HG03025 (cell line): ENCODE results near the gene KIAA0930.

Source experiments
- ATAC-seq: cut with Tn5 transposase; IDR thresholded peaks from one replicate; pipeline ENCODE4 v1.9.1; 2021; ENCODE audit warnings: mild to moderate bottlenecking, moderate library complexity; ENCODE audit not compliant: unreplicated experiment, low FRiP score

KIAA0930 gene

DNA sequence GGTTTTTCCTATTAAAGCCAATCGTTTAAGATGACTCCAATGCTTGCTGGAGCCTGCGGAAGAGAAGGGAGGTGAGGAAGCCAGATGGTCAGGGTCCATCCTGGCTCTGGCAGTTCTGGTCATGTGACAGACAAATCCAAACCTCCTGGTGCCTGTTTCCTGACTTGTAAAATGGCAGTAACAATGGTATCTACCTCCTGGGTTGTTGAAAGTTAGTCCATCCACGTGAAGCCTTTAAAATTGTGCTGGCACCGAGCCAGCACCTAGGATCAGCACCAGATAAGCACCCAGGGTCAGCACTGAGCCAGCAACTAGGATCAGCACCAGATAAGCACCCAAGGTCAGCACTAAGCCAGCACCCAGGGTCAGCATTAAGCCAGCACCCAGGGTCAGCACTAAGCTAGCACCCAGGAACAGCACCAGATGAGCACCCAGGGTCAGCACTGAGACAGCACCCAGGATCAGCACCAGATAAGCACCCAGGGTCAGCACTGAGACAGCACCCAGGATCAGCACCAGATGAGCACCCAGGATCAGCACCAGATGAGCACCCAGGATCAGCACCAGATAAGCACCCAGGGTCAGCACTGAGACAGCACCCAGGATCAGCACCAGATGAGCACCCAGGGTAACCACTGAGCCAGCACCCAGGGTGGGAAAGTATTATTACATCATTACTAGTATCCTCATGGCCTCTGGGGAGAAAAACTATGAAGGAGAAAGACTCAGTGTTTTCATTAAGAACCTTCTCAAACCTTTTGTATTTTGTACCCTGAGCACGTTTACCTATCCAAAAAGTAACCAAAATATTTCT is 17.2 kb downstream of the KIAA0930 start:
- no peak for ATAC-seq

- no peak for ATAC-seq
Observed at GRCh38 chr22:45221201-45221600, 19.5 kb downstream of the KIAA0930 start.

- no peak for ATAC-seq
Observed at GRCh38 chr22:45218976-45219375, 21.7 kb downstream of the KIAA0930 start.

DNA sequence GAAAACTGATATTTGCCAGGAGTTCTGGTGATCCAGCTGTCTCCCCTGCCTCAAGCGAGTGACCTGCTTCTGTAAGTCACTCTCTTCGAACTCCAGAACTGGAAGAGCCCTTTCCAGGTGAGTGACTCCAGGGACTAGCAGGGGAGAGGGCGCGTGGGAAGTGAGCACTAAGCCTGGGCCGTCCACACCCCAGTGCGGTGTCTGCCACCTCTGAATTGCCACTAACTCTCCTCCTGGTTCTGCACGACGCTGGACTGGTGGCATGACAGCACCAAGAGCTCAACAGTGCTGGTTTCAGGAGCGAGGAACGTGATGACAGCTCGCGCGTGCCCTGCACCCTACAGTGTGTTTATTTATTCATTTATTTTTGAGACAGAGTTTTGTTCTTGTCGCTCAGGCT is 22.9 kb downstream of the KIAA0930 start:
- no peak for ATAC-seq

DNA sequence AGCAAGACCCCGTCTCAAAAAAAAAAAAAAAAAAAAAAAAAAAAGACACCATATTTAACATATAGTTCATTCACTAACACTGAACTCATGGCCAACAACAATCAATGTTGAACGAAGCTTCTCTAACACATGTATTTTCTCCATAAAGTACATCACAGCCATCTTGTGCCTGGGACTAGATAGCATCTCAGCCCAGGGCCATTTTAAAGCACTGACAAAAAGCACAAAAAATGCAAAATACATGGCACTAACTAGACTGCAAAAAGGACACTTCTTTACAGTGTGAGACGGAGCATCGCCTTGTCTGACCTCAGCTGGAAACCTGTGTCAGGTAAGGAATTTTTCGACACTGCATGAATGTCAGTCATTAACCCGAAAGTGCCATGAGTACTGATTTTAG is 23.3 kb downstream of the KIAA0930 start:
- no peak for ATAC-seq

DNA sequence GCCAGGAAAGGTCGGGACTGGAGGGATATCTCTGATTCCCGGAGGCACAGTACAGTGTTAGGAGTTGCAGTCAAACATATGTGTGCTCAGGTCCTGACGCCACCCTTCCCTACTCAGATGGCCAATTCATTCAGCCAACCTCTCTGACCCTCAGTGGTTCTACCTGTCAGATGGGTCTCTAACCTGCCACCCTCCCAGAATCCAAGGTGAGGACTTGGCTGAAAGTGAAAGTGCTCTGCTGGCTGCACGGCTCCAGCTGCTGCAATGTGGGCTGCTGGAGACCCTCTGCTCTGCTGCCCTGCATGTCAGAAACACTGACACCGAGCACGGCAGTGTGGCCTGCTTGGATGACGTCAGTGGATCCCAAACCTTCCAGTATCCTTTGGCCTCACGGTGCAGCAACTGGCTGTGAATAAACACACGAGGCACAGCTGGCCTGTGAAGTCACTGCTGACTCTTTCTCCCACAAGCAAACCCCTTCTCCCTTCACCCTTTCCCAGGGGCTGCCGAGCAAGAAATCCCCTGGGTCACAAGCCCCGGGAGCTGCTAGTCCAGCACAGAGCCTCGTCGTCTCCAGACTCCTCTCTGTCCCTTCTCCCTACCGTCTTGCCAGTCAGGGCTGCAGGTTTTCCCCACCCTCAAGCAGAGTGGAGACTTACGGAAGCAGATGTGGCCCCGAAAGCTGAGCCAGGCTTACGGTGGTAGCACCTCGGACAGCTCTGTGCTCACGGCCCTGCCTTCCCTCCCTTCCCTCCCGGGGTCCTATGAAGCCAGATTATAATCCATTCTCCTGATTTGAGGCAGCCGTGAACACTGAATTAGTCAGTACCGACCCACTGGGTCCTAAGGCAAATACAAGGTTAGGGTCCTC is 24.3 kb downstream of the KIAA0930 start:
- ATAC-seq = no peak

GRCh38 chr22:45212992-45213751 is 27.5 kb downstream of the KIAA0930 start:
- no peak for ATAC-seq

GRCh38 chr22:45212306-45212709 is 28.4 kb downstream of the KIAA0930 start:
- no peak for ATAC-seq

GRCh38 chr22:45211848-45212247 is 28.8 kb downstream of the KIAA0930 start:
- no peak for ATAC-seq

DNA sequence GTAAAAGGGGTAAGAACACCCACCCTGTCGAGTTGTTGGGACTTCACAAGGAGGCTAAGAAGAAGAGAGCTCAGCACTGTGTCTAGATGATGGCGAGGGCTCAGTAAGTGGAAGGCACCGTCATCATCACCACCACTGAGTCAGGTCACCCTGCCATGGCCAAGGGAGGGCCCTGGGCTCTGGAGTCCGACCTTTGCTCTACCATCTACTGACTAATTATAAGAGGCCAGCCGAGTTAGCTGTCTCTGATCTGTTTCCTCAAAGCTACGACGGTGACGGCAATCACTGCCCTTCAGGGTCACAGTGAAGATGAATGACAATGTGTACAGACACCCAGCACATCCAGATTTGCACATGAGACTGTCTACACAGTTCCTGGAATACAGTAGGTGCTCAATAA is 29.3 kb downstream of the KIAA0930 start:
- no peak for ATAC-seq

GRCh38 chr22:45210991-45211390 is 29.7 kb downstream of the KIAA0930 start:
- ATAC-seq = no peak

GRCh38 chr22:45210577-45210976 is 30.1 kb downstream of the KIAA0930 start:
- ATAC-seq = no peak

DNA sequence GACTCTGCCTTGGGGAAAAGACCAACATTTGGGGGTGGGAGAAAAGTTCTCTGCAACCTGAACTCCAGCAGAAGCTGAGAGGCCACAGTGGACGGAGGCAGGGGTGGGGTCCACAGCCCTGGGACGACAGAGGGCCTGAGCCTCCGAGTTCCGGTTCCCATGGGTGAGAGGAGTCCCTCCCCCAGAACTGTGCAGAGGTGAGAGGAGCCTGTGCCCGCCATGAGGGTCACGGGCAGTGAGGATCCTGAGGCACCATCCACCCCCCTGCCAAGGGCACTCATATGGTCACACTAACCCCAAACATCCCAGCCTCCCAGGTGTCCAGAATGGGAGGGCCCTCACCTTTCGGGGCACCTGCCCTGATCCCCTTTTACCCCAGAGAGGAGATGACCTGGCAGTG is 30.5 kb downstream of the KIAA0930 start:
- ATAC-seq = no peak

GRCh38 chr22:45208993-45209838 is 31.5 kb downstream of the KIAA0930 start:
- ATAC-seq = no peak

DNA sequence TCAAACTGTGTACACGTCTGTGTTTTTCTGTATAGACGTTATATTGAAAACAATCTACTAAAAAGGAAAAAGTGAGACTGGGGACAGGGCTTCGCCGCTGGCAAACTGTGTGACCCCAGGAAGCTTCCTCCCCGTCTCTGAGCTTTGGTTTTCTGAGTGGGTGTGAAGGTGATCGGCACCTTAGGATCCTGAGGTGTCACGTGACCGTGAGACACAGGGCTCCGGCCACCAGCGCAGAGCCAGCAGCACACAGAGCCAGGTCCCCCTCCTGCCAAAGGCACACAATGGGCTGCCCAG is 32.0 kb downstream of the KIAA0930 start:
- ATAC-seq = no peak

DNA sequence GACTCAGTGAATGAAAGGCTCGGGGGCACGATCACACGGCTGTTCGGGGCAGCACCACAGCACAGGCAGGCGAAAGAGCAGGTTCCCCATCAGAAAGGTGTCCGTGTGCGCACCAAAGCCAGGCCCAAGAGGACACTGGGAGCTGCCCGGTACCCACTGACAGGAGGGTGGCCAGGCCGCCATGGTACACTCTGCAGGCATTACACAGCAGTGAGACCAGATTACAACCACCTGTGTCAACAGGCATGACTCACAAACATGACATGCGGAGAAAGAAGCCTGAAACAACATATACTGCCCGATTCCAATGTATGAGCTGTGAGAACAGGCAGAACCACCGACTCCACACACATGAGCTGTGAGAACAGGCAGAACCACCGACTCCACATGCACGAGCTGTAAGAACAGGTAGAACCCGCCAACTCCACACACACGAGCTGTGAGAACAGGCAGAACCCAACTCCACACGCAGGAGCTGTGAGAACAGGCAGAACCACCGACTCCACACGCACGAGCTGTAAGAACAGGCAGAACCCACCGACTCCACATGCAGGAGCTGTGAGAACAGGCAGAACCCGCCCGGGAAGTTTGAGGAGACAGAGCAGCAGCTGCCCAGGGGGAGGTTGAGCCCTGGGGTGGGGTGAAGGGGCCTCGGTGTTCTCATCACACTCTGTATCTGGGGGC is 32.6 kb downstream of the KIAA0930 start:
- no peak for ATAC-seq

DNA sequence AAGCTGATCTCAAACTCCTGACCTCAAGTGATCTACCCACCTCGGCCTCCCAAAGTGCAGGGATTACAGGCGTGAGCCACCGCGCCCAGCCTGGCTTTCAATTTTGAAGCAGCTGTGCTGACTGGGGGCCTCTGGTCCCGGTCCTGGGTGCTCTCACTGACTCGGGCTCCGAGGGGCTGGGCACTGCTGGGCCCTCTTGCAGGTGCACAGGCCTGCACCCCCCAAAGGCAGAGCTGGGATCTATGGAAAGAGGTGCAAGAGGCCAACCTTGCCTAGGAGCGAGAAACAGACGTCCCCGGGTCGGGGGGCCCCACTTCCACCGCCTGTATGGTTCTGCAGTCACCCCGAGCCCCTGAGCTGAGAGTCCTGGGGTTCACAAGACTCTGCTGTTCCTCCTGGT is 33.2 kb downstream of the KIAA0930 start:
- ATAC-seq = no peak

DNA sequence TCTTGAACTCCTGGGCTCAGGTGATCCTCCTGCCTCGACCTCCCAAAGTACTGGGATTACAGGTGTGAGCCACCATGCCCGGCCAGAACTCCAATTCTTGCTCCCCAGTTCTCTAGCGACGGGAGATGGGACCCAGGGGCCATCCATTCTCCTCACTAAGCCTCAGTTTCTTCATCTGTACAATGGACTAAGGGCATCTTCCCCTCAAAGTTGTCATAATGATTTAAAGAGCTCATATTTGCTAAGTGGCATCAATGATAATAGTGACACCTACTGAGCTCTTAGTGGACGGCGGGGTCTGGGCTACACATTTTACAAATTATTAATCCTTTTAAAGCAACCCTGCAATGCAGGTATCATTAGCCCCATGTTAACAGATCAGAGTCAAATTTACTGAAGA is 34.5 kb downstream of the KIAA0930 start:
- no peak for ATAC-seq

DNA sequence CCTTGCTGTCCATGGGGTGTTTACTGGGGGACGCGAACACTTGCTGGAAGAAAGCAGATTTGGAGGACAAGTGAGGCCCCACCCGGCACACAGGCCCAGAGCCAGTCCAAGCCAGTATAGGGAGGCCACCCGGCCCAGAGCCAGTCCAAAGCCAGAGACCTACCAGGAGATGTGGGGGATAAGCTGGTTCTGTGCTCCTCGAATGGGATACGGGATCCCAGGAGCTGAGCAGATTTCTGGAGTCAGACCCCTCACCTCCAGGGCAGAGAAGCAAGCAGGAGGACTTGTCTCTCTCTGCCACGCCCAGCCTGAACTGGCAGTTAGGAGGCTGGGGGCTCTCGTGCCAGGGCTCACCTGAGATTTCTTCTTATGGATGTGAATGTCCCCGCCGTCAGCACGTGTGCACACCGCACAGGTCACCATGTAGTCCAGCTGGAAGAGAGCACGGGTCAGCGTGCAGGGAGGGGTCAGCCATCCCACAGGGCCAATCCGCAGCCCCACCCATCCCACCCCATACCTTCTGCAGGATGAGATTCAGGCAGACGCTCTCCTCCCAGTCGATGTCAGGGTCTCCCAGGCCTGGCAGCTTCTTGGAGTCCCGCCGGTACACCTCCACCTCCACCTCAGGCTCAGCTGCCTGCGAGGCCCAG is 35.3 kb downstream of the KIAA0930 start:
- ATAC-seq = no peak
